GM13977 (cell line): ENCODE results near the gene CD300A.

Experiments
- DNase-seq: peaks from one replicate; pipeline ENCODE4 v3.0.0; 2012; ENCODE audit warnings: low spot score
- in situ Hi-C: fragments of 300-500 bp; cut with MboI; formaldehyde crosslinking; loops from one replicate; pipeline ENCODE4 v1.12.0; 2022; ENCODE audit warnings: low sequenced_read_pairs, low pct_unique_long_range_greater_than_20kb, mixed read lengths, inconsistent platforms; ENCODE audit not compliant: unreplicated experiment
- TF ChIP-seq, protein P1 (sequence below): IDR thresholded peaks from 2 replicates; pipeline ENCODE4 v1.5.1; 2012; ENCODE audit warnings: mild to moderate bottlenecking, control low read depth; ENCODE audit not compliant: insufficient read depth; ENCODE audit errors: extremely low read depth, missing control alignments

The CD300A gene

DNA sequence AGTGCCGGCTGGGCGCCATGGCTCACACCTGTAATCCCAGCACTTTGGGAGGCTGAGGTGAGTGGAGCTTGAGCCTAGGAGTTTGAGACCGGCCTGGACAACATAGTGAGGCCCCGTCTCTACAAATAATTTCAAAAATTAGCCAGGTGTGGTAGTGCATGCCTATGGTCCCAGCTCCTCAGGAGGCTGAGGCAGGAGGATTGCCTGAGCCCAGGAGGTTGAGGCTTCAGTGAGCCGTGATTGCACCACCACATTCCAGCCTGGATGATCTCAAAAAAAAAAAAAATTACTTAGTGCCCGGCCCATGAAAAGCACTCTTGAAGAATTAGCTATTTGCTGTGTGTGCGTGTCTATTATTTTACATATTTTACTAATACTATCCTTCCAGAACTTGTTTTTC, 24.9 kb upstream of the CD300A start:
- DNase-seq, result no peak
- TF ChIP-seq, protein P1, sequence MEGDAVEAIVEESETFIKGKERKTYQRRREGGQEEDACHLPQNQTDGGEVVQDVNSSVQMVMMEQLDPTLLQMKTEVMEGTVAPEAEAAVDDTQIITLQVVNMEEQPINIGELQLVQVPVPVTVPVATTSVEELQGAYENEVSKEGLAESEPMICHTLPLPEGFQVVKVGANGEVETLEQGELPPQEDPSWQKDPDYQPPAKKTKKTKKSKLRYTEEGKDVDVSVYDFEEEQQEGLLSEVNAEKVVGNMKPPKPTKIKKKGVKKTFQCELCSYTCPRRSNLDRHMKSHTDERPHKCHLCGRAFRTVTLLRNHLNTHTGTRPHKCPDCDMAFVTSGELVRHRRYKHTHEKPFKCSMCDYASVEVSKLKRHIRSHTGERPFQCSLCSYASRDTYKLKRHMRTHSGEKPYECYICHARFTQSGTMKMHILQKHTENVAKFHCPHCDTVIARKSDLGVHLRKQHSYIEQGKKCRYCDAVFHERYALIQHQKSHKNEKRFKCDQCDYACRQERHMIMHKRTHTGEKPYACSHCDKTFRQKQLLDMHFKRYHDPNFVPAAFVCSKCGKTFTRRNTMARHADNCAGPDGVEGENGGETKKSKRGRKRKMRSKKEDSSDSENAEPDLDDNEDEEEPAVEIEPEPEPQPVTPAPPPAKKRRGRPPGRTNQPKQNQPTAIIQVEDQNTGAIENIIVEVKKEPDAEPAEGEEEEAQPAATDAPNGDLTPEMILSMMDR, result no peak
- in situ Hi-C loops, result no loop called here

DNA sequence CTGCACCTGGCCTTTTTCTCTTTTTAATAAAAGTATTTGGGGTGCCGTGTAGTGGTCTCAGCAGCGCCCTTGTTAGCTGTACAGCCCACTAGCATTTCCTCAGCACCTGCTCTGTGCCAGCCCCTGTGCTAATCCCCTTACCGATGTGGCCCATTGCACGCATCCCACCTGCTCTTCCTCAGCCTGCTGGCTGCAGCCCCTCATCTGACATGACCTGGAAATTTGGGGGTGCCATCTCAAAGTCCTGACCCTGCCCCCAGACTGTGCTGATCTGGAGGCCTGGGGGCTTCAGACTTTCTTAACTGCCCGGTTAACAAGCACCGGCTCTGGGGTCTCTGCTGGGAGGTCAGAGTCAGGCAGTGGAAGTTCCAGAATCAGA, 24.2 kb upstream of the CD300A start:
- no peak for DNase-seq
- TF ChIP-seq, protein P1, result no peak
- in situ Hi-C loops, result no loop called here

DNA sequence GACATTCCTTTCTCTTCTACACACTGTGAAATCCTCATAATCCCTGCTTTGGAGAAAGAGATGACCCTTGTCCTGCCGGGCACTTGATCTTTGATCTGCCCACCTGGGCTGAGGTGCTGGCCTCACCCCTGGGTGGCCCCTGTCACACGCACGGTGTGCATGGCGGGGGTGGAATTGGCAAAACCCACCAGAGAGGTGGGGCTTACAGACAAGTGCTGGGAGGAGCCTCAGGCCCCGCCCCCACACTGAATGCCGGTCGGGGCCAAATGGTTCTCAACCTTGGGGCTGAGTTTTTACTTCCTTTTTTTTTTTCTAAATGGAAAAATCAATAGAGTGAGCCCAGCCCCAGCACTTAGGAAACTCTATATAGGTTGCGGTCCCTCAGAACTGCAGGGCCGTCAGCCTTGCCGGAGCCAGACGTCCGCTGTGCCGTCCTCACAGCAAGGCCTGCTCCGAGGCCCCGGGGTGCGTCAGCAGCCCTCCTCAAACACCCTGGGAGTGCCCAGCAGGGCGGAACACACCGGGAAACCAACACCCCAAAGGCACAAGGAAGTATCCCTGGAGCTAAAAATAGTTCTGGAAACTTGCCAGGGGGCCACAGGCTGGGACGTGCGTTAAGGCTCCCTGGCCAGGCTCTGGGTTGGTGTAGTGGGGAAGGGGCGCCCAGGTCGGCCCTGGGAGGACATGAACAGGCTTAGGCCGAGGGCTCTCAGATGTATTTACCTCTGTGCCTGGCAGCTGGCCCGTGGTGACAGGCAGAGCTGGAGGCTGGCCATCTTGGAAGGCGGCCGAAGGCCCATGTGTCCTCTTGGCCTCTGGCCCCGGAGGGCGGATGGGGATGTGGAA, 23.5 kb upstream of the CD300A start:
- in situ Hi-C loops, result no loop called here
- TF ChIP-seq, protein P1, result no peak
- peak; percentile 78 for DNase-seq

DNA sequence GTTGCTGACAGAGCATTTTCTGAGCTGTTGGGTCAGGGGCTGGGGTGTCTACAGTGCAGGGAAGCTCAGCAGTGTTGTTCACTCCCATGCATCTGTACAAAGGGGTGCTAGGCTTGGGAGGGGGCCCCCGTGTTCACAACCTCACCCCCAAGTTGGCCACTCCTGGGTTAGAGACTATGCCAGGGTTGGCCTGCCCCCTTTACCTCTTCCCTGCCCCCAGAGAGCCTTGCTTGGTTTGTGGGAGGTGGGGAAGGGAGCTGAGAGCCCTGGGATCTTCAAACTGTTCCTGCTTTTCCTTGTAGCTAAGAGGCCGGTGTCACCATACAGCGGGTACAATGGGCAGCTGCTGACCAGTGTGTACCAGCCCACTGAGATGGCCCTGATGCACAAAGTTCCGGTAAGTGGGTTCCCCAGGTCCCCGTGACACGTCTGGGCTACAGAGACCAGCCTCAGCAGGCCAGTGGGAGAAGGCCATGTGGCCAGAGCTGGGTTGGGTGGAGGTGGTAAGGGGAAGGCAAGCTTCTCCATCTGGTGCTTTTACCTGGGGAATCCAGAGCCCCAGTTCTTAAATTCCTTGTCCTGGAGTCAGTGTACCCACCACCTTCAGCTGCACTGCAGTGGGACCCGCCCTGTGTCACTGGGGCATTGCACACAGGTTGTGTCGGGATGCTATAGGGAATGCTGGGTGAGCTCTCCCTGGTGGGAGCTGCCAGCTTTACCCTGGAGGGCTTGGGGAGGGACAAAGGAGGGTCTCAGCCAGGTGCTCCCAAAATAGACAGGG, 22.7 kb upstream of the CD300A start:
- in situ Hi-C loops, result no loop called here
- TF ChIP-seq, protein P1, result no peak

DNA sequence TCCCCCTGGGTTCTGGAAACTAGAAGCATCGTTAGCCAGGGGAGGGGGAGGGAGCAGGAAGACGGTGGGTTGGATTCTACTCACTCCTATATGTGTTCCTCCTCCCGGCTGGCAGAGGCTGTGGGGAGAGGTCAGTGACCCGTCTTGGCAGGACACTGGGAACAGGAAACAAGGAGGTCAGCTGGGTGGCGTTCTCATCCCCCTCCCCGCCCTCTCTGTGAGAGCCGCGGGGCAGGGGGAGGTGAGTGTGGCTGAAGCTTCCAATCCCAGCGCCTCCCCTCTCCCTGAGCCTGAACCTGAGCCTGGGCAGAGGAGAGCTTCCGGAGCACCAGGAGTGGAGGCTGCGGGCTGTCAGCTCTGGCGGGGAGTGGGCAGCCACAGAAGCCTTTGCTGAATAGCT, 22.0 kb upstream of the CD300A start:
- DNase-seq, result no peak
- in situ Hi-C loops, result no loop called here
- TF ChIP-seq, protein P1, result no peak

More for the DNA sequence above, 22.7 kb upstream of the CD300A start:
- DNase-seq, result no peak

DNA sequence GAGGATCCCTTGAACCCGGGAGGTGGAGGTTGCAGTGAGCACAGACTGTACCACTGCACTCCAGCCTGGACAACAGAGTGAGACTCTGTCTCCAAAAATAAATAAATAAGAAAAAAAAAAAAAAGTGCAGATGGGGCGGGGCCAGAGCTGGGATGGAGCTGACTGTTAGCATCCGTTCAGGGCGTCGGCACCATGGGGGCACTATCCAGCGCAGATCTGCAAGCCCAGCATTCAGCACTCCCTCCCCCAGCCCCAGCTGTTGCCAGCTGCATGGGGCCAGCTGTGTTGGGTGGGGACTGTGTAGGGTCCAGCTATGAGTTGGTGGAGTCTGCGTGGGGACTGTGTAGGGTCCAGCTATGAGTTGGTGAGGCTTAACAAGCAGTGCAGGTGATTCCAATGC, 21.3 kb upstream of the CD300A start:
- in situ Hi-C loops, result no loop called here
- DNase-seq, result no peak
- TF ChIP-seq, protein P1, result no peak
